Smooth muscle cell (in vitro differentiated cells): ENCODE results near the gene POC1B. TPM values are rescaled to one million over a fixed set of nuclear protein-coding genes. Genes with fewer than 3 reads are reported as not detected.

Experiments
- DNase-seq: peaks from one replicate; lab custom pipeline; 2025; ENCODE audit not compliant: unreplicated experiment; lab: John Stamatoyannopoulos, UW
- H2AFZ ChIP-seq: fragments of 200-600 bp; sonication (generic); 2 replicates; pipeline ENCODE4 v1.6.0; 2016; ENCODE audit warnings: antibody characterized with exemption, low read depth, mild to moderate bottlenecking
- H3F3A ChIP-seq: fragments of 200-600 bp; sonication (generic); 2 replicates; pipeline ENCODE4 v1.6.0; 2017; ENCODE audit warnings: antibody characterized with exemption, low read depth
- H3K27ac ChIP-seq: fragments of 200-600 bp; sonication (generic); 2 replicates; pipeline ENCODE4 v1.5.1; 2016; ENCODE audit warnings: low read depth, mild to moderate bottlenecking
- H3K27me3 ChIP-seq: fragments of 200-600 bp; sonication (generic); 2 replicates; pipeline ENCODE4 v1.6.1; 2016; ENCODE audit warnings: low read depth, mild to moderate bottlenecking
- H3K36me3 ChIP-seq: fragments of 200-600 bp; sonication (generic); 2 replicates; pipeline ENCODE4 v1.5.1; 2016; ENCODE audit warnings: low read depth
- H3K4me1 ChIP-seq: fragments of 200-600 bp; sonication (generic); 2 replicates; pipeline ENCODE4 v1.5.1; 2016; ENCODE audit warnings: low read depth
- H3K4me2 ChIP-seq: fragments of 200-600 bp; sonication (generic); 2 replicates; pipeline ENCODE4 v1.6.0; 2016; ENCODE audit warnings: mild to moderate bottlenecking
- H3K4me3 ChIP-seq: fragments of 200-600 bp; sonication (generic); 2 replicates; pipeline ENCODE4 v1.5.1; 2016; ENCODE audit warnings: mild to moderate bottlenecking
- H3K79me2 ChIP-seq: fragments of 200-600 bp; sonication (generic); 2 replicates; pipeline ENCODE4 v1.6.0; 2016; ENCODE audit warnings: low read depth, mild to moderate bottlenecking
- H3K9ac ChIP-seq: fragments of 200-600 bp; sonication (generic); 2 replicates; pipeline ENCODE4 v1.6.0; 2016; ENCODE audit warnings: low read depth
- H3K9me3 ChIP-seq: fragments of 200-600 bp; sonication (generic); replicated peaks from 2 replicates; pipeline ENCODE4 v1.5.1; 2016; ENCODE audit warnings: low read depth
- H4K20me1 ChIP-seq: fragments of 200-600 bp; sonication (generic); 2 replicates; pipeline ENCODE4 v1.6.0; 2016; ENCODE audit warnings: low read depth
- CTCF ChIP-seq: fragments of 200-600 bp; sonication (generic); IDR thresholded peaks from 2 replicates; pipeline ENCODE4 v1.5.1; 2017; ENCODE audit warnings: borderline replicate concordance, mild to moderate bottlenecking, antibody characterized with exemption; ENCODE audit not compliant: insufficient read depth, poor library complexity, severe bottlenecking
- WGBS: methylation state at CpG from one replicate; pipeline ENCODE4 v1.1.7; 2016; ENCODE audit warnings: low lambda C conversion rate; 5-methylcytosine and 5-hydroxymethylcytosine counted together
- polyA plus RNA-seq: library from polyadenylated mRNA; unstranded; fragments of >200 nt; fragmentation: Nextera tagmentation; extraction: Ambion mirVana; gene quantifications from 2 replicates; pipeline ENCODE4 v1.2.1, GENCODE V29; 2016
- total RNA-seq: library from RNA; depleted of rRNA; stranded (reverse); fragments of >200 nt; gene quantifications from 2 replicates; pipeline ENCODE4 v1.2.3, GENCODE V29; 2014

POC1B gene
- total and polyA plus RNA-seq, 2 experiments from 2014 or later = 9.1 to 13.3 TPM

- peaks cover 4% of the 10 kb centered on the region for H3F3A ChIP-seq
- H3K27ac ChIP-seq = peak within 1 kb of the TSS; percentile 28
- H3K4me3 ChIP-seq = peak within 1 kb of the TSS; percentile 91
- TF ChIP-seq CTCF = peak; percentile 59
- no peaks in the 10 kb centered on the region for H3K36me3 ChIP-seq
- DNase-seq = peak; percentile 68
- H3K9me3 ChIP-seq = no peaks in the 10 kb centered on the region
- H3K4me2 ChIP-seq = peak within 1 kb of the TSS; percentile 90
- H3K4me1 ChIP-seq = peaks cover 11% of the 10 kb centered on the region
- 3% methylated on average over 39 of the region's 43 CpGs for whole genome bisulfite sequencing
- H4K20me1 ChIP-seq = peaks cover 12% of the 10 kb centered on the region
- H2AFZ ChIP-seq = peak within 1 kb of the TSS; percentile 99
- H3K27me3 ChIP-seq = no peaks in the 10 kb centered on the region
- peaks cover 34% of the 10 kb centered on the region for H3K79me2 ChIP-seq
- H3K9ac ChIP-seq = peak within 1 kb of the TSS; percentile 58
Observed at GRCh38 chr12:89524541-89525304, 1.1 kb downstream of the POC1B start, which contains the start of gene GALNT4. Gene GALNT4, minus strand, starts transcription at chr12:89524796. Its CDS starts 247 bp downstream, at chr12:89524549.

GRCh38 chr12:89523843-89524540 lies 1.9 kb downstream of the POC1B start:
- peaks cover 4% of the 10 kb centered on the region for H3F3A ChIP-seq
- H3K27me3 ChIP-seq = no peaks in the 10 kb centered on the region
- no peak overlapping the region for H3K27ac ChIP-seq
- H2AFZ ChIP-seq = peak overlapping the region; percentile 99
- peak overlapping the region; percentile 58 for H3K9ac ChIP-seq
- DNase-seq = no peak
- H3K4me1 ChIP-seq = peaks cover 11% of the 10 kb centered on the region
- H3K4me3 ChIP-seq = peak overlapping the region; percentile 91
- H3K36me3 ChIP-seq = no peaks in the 10 kb centered on the region
- 37% methylated on average over 21 of the region's 21 CpGs for WGBS
- H3K4me2 ChIP-seq = peak overlapping the region; percentile 90
- no peak for TF ChIP-seq CTCF
- H3K9me3 ChIP-seq = no peaks in the 10 kb centered on the region
- peaks cover 12% of the 10 kb centered on the region for H4K20me1 ChIP-seq
- H3K79me2 ChIP-seq = peaks cover 40% of the 10 kb centered on the region

- Histone ChIP-seq H3K4me1 (peaks cover 11% of the 10 kb centered on the region), H3K36me3 (no peaks in the 10 kb centered on the region), H2AFZ (no peak overlapping the region), H3K27me3 (no peaks in the 10 kb centered on the region), H3K9me3 (no peaks in the 10 kb centered on the region), H3K9ac (no peak overlapping the region), H3K4me2 (peak overlapping the region; percentile 90), H3K4me3 (peak overlapping the region; percentile 91), H3F3A (peaks cover 4% of the 10 kb centered on the region), H4K20me1 (peaks cover 12% of the 10 kb centered on the region), H3K79me2 (peaks cover 40% of the 10 kb centered on the region), H3K27ac (no peak overlapping the region)
- no peak for TF ChIP-seq CTCF
- 92% methylated on average over 8 of the region's 8 CpGs for WGBS
- DNase-seq = no peak
Observed at GRCh38 chr12:89523393-89523792, 2.5 kb downstream of the POC1B start.
